ENCODE data around the gene SYT6.
A peak's percentile ranks its signal among the peaks of the same experiment; 100 is the strongest.
"Not testable (repeated sequence)": the region's sequence is repeated elsewhere in the genome, so short reads cannot be mapped to it uniquely, and the experiment has no call there.

The SYT6 gene

GRCh38 chr1:114072246-114072645 is 81.4 kb downstream of the SYT6 start:
- DNase-seq (ENCODE audit: low spot score): no peak

DNA sequence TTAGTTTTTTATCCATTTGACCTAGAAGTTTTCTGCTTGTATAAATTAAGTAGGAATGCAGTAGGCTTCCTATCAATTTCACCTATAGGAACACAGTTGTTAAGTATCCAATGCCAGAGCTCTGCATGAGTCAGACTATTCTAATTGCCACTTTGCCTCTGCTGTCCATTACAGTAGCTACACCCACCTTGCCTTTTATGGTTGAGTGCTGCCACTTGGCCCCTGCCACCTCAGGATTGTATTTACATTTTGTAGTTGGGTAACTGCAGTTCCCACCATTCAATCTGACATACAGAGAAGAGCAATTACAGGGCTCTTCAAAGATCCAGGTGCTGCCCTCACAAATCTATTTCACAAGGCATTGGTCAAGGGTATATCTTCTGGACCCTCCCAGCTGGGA is 83.9 kb downstream of the SYT6 start:
- DNase-seq (ENCODE audit: low spot score): not testable (repeated sequence)

DNA sequence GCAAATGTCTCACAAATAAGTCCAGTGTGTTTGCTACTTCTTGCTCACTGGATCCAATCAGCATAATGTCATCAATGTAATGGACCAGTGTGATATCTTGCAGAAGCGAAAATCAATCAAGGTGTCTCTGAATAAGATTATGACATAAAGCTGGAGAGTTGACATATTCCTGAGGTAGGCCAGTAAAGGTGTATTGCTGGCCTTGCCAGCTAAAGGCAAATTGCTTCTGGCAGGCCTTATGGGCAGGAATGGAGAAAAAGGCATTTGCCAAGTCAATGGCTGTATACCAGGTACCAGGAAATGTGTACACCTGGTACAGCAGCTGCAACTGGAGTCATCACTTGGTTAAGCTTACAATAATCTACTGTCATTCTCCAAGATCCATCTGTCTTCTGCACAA is 85.0 kb downstream of the SYT6 start:
- not testable (repeated sequence) for DNase-seq (ENCODE audit: low spot score)

DNA sequence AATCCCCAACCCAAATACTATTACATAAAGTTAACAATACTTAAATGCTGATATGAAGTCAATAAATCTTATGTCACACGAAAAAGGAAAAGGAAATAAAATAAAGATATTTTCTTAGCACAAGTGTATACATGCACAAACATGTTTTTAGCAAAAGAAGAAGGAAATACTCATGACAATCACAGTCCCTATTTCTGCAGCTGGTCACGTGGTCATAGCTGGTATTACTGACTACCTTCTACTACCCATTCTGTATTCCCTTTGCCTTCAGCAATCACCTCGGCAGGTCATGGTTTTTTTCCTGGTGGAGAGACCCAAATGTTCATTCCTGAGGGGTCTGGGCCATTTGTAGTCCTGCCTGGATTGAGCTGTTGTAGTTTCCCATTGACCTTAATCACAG is 88.0 kb downstream of the SYT6 start:
- not testable (repeated sequence) for DNase-seq (ENCODE audit: low spot score)

DNA sequence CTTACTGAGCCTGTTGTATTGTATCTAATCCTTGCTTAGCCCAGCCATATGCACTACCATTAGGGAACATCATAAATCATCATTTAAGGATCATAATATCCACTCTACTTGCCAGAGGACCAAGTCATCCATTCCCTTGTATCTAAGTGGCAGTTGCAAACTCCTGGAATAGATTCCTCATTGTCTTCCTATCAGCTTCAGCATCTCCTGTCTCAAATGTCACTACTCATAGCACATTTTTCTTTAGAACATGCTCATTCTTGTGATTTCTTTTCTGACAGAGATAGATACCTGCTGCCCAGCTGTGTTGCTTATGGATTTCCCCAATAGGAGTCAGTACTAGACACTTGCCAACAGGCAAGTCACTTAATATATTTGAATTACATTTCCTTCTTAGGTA is 90.1 kb downstream of the SYT6 start:
- DNase-seq (ENCODE audit: low spot score): no peak

DNA sequence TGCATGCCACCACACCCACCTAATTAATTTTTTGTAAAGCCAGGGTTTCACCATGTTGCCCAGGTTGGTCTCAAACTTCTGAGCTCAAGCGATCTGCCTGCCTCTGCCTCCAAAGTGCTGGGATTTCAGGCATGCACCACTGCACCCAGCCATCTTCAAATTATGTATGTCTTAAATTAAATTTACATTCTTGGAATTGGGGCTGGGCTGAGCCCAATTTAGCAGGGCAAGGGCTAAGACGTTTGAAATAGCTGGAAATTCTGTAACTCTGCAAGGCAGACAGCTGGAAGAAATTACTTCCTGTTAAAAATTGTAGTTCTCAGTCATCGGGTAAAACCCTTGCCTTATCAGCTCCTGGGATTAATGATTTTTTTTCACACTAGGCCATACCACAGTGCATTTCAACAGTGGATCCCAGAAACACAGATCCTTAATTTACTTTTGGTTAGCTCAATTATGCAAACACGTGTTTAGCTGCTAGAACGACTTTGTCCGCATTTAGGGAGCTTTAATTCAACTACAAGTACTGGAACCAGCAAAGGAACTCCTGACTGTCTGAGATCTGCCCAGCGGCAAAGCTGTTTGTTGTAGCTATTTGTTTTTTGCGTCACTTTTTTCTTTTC is 91.1 kb downstream of the SYT6 start:
- DNase-seq (ENCODE audit: low spot score): no peak

DNA sequence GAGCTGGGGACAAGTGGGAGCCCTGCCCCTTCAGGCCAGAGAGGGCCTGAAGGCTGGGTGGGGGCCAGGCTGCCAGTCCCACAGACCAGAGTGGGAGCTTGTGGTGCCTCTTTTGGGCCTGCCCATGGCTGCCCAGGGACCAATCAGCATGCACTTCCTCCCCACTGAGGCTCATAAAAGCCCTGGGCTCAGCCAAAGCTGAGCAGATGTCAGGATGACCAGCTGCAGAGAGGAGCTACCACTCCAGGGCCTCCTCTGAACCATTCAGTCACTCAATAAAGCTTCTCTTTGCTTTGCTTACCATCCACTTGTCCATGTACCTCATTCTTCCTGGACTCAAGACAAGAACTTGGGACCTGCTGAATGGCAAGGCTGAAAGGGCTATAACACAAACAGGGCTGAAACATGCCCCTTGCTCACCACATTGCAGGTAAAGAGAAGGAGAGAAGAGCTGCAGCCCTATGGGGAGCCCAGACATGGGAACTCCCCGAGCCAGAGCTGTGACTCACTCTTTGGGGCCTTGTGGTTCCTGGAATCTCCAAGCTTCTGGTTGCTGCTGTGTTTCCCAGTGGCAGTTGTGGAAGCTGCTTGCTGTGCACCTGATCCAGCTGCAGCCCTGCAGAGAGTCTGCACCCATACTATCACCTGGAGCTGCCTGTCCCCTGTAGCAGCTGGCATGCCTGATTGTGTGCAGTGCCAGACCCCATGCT is 92.4 kb downstream of the SYT6 start:
- DNase-seq (ENCODE audit: low spot score): no peak

DNA sequence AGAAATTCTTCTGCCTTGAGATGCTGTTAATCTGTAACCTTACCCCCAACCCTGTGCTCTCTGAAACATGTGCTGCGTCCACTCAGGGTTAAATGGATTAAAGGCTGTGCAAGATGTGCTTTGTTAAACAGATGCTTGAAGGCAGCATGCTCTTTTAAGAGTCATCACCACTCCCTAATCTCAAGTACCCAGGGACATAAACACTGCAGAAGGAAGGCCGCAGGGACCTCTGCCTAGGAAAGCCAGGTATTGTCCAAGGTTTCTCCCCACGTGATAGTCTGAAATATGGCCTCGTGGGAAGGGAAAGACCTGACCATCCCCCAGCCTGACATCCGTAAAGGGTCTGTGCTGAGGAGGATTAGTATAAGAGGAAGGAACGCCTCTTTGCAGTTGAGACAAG is 95.4 kb downstream of the SYT6 start:
- DNase-seq (ENCODE audit: low spot score): not testable (repeated sequence)

DNA sequence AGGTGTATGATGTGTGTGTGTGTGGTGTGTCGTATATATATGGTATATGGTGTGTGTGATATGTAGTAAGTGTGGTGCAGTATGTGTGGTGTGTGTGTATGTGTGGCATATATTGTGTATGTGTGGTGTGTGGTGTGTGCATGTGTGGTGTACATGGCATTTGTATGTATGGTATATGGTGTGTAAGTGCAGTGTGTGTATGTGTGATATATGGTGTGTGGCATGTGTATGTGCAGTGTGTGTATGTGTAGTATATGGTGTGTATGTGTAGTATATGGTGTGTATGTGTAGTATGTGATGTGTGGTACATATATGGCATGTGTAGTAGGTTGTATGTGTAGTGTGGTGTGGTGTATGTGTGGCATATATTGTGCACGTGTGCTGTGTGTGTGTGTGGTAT is 99.5 kb downstream of the SYT6 start:
- no peak for DNase-seq (ENCODE audit: low spot score)

- no peak for DNase-seq (ENCODE audit: low spot score)
These were observed 105.4 kb downstream of the SYT6 start for GRCh38 chr1:114048232-114048631.

- DNase-seq (ENCODE audit: low spot score): no peak
These were observed 110.1 kb downstream of the SYT6 start for GRCh38 chr1:114043548-114043947.

DNA sequence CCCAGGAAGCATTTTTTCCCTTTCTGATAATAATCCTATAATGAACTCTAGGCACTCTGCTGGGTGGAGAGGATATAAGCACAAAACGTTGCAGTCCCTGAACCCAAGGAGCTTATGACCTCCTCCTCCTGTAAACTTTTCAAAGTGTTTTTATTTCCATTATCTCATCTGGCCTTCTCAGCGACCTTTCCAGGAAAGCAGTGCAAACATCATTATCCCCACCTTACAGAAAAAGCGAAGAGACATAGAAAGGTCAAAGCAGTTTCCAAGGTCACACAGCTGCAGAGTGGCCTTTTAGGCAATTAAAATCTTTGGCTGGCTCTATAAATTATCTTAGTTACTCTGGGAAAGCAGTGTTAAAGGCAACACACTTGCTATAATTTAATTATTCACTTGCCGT is 110.6 kb downstream of the SYT6 start:
- DNase-seq (ENCODE audit: low spot score): no peak

GRCh38 chr1:114040273-114041015 is 113.2 kb downstream of the SYT6 start:
- DNase-seq (ENCODE audit: low spot score): peak; percentile 44
